LHCN-M2 (cell line): ENCODE results near the gene MPST. TPM values are rescaled to one million over a fixed set of nuclear protein-coding genes. Genes with fewer than 3 reads are reported as not detected.
"Not testable (repeated sequence)": the region's sequence is repeated elsewhere in the genome, so short reads cannot be mapped to it uniquely, and the experiment has no call there.

Source experiments
- DNase-seq: peaks from one replicate; pipeline ENCODE4 v3.0.0-alpha.2; 2012; ENCODE audit warnings: low read depth
- total RNA-seq: library from RNA; depleted of rRNA; stranded (reverse); fragments of >200 nt; gene quantifications from 2 replicates; pipeline ENCODE4 v1.2.3, GENCODE V29; 2014

The MPST gene
- total RNA-seq, 1 experiment from 2014 or later, result 46.4 TPM

GRCh38 chr22:37059876-37060449 lies 40.4 kb downstream of the MPST start:
- DNase-seq, result no peak

GRCh38 chr22:37060801-37061610 lies 41.5 kb downstream of the MPST start:
- no peak for DNase-seq

GRCh38 chr22:37061611-37062375 lies 42.3 kb downstream of the MPST start:
- no peak for DNase-seq

- DNase-seq, result no peak
These were observed 42.8 kb downstream of the MPST start for GRCh38 chr22:37062376-37062675.

- DNase-seq, result no peak
These were observed 43.3 kb downstream of the MPST start for GRCh38 chr22:37062702-37063381.

GRCh38 chr22:37063431-37064420 lies 44.2 kb downstream of the MPST start:
- no peak for DNase-seq

GRCh38 chr22:37064553-37064952 lies 45.0 kb downstream of the MPST start:
- DNase-seq, result no peak

- no peak for DNase-seq
These were observed 45.6 kb downstream of the MPST start for GRCh38 chr22:37065180-37065579.

- no peak for DNase-seq
These were observed 46.4 kb downstream of the MPST start for GRCh38 chr22:37065961-37066360.

GRCh38 chr22:37067428-37067827 lies 47.9 kb downstream of the MPST start:
- no peak for DNase-seq

GRCh38 chr22:37068859-37069258 lies 49.3 kb downstream of the MPST start:
- no peak for DNase-seq

- no peak for DNase-seq
These were observed 49.8 kb downstream of the MPST start for GRCh38 chr22:37069319-37069718.

GRCh38 chr22:37069719-37070118 lies 50.2 kb downstream of the MPST start:
- no peak for DNase-seq

- no peak for DNase-seq
These were observed 50.8 kb downstream of the MPST start for GRCh38 chr22:37070334-37070733.

GRCh38 chr22:37070744-37071143 lies 51.2 kb downstream of the MPST start:
- no peak for DNase-seq

GRCh38 chr22:37071850-37072592 lies 52.5 kb downstream of the MPST start:
- DNase-seq, result not testable (repeated sequence)

GRCh38 chr22:37072673-37073072 lies 53.1 kb downstream of the MPST start:
- DNase-seq, result no peak

GRCh38 chr22:37074537-37074936 lies 55.0 kb downstream of the MPST start:
- no peak for DNase-seq

GRCh38 chr22:37075046-37075445 lies 55.5 kb downstream of the MPST start:
- DNase-seq, result no peak

- DNase-seq, result no peak
These were observed 56.4 kb downstream of the MPST start for GRCh38 chr22:37075822-37076433.
